Measurements from ENCODE around the gene KLHL29.

KLHL29 gene

GRCh38 chr2:23478933-23479683 lies 94.1 kb downstream of the KLHL29 start:
- DNase-seq, result no peak

GRCh38 chr2:23480957-23481797 lies 96.2 kb downstream of the KLHL29 start:
- no peak for DNase-seq

- DNase-seq, result no peak
Observed at GRCh38 chr2:23482188-23482587, 97.2 kb downstream of the KLHL29 start.

GRCh38 chr2:23482607-23483006 lies 97.6 kb downstream of the KLHL29 start:
- DNase-seq, result no peak

- DNase-seq, result no peak
Observed at GRCh38 chr2:23483791-23484190, 98.8 kb downstream of the KLHL29 start.

GRCh38 chr2:23484275-23484674 lies 99.3 kb downstream of the KLHL29 start:
- DNase-seq, result no peak

GRCh38 chr2:23484767-23485166 lies 99.8 kb downstream of the KLHL29 start:
- no peak for DNase-seq

- no peak for DNase-seq
Observed at GRCh38 chr2:23485261-23485660, 100.3 kb downstream of the KLHL29 start.

GRCh38 chr2:23485841-23486683 lies 101.1 kb downstream of the KLHL29 start:
- no peak for DNase-seq

GRCh38 chr2:23486684-23487075 lies 101.7 kb downstream of the KLHL29 start:
- DNase-seq, result no peak

GRCh38 chr2:23487735-23488492 lies 102.9 kb downstream of the KLHL29 start:
- no peak for DNase-seq

- DNase-seq, result no peak
Observed at GRCh38 chr2:23488584-23488983, 103.6 kb downstream of the KLHL29 start.

GRCh38 chr2:23489471-23490322 lies 104.7 kb downstream of the KLHL29 start:
- no peak for DNase-seq

GRCh38 chr2:23491591-23492336 lies 106.8 kb downstream of the KLHL29 start:
- DNase-seq, result no peak

GRCh38 chr2:23492337-23492675 lies 107.3 kb downstream of the KLHL29 start:
- no peak for DNase-seq

GRCh38 chr2:23492921-23493320 lies 107.9 kb downstream of the KLHL29 start:
- DNase-seq, result no peak

GRCh38 chr2:23493846-23494245 lies 108.9 kb downstream of the KLHL29 start:
- no peak for DNase-seq

GRCh38 chr2:23494286-23494685 lies 109.3 kb downstream of the KLHL29 start:
- DNase-seq, result no peak

- DNase-seq, result no peak
Observed at GRCh38 chr2:23495661-23496114, 110.7 kb downstream of the KLHL29 start.

GRCh38 chr2:23496456-23496855 lies 111.5 kb downstream of the KLHL29 start:
- DNase-seq, result no peak

GRCh38 chr2:23497063-23497462 lies 112.1 kb downstream of the KLHL29 start:
- no peak for DNase-seq
